ENCODE results near the gene MCC.

MCC gene

DNA sequence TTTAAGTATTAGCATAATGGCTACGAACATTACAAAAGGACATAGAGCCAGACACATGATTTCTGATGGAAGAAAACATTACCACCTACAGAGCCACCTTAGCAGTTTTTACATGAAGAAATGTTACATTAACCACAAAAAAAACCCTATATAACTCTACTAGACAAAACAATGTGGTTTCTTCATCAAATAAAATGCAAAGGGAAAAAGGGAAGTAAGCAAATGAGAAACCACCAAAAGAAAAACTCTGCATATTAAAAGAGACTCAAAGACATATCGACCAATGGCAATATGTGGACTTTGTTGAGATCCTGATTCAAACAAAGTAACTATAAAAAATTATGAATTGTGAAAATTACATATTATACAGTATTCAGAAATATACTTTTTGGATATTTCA is 186.1 kb downstream of the MCC start:
- no peak for DNase-seq

DNA sequence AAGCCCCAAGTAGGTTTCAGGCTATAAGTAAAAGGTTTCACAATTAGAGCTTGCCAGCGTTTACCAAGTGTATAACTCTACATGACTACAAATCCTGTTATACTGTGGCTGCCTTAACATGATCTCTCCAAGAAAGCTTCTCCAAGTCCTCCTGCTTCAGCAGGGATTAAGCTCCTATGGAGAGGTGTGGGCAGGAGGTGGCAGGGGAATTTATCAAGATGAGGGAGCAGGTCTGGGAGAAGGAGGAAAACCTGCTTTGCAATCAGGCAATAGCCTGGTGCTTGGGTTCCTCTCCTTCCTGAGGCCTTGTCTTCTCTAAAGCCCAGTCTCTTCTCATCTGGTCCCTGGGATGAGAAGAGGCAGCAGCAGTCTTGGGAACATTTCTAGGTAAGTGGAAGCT is 188.7 kb downstream of the MCC start:
- no peak for DNase-seq

DNA sequence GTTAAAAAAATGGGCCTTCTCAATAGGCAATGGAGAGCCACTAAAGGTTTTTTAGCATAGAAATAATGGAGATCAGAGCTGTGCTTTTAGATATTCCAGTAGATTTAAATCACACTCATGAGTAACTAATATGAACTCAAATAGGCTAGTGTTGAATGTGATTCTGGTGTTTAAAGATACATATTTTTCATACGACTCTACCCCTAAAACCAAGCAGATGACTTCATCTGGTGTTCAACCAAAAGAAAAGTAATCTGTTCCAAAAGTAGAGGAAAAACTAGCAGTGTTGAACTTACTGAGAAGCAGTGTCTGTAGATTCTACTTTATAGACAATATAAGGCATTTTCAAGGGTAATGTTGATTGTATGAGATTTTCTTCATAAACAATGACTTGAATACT is 191.6 kb downstream of the MCC start:
- no peak for DNase-seq

DNA sequence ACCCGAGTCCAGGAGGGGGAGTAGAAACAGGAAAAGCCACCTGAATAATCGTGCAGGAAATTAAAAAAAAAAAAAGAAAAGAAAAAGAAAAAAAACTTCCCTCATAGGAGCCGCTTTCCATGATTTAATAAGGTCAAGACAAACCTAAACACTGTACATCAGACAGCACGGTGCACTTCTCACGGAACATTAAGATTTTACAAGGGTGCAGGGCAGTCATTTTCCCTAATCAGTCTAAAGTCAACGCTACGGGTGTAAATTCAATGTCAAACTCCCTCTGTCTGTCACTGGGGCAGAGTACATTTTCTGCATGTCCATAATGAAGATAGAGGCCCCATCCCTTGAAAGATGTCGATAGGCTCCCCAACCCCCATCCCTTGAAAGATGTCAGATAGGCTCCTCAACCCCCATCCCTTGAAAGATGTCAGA is 193.1 kb downstream of the MCC start:
- DNase-seq = no peak

DNA sequence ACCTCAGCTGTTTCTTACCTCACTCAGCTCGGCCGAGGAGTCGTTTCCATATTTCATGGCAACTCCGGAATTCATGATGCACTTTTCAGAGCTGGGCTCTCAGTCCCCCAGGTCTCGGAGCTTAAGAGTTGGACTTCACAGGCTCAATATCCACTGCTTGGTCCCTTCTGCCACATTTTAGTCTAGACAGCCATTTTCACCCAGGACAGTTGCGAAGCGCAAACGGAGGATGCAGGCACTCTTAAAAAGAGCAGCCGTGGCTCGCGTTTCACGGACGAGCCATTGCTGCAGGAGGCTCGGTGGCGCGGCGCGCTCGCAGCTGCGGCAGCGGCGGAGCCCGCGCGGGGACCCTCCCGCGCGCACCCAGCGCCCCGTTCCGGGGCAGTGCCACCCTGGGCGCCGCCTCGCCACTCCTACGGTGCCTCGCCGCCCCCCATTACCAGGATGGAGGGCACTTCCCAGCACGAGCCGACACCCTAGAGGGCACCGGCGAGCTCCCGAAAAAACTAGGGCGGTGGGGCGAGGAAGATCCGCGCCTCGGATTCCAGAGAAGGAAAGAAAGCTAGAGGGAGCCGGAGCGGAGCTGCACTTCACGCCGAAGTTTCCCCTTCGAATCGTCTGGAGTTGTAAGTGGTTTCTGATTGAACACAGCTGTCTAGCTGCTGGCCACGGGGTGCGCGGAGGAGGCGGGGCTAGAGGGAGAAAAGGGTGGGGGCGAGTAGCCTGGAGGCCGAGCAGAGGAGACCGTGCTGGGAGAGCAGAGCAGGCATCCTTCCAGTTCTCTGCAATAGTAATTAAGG is 193.7 kb downstream of the MCC start:
- DNase-seq = peak in 1 of 2 donors; percentile 27

DNA sequence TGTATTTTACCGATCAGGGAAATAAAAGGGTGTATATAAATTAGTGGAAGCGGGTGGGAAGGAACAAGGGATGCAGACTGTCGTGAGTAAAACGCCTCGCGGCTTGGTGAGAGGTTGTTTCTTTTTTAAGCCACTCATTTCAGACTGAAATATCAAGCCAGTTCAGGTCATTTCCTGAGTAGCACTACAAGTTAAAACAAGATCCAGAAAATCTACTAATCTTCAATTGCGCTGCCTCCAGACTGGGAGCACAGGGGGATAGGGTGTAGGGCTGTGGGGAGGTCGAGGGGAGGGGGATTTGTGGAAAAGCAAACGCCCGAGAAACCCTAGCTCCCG is 194.3 kb downstream of the MCC start:
- DNase-seq = no peak

DNA sequence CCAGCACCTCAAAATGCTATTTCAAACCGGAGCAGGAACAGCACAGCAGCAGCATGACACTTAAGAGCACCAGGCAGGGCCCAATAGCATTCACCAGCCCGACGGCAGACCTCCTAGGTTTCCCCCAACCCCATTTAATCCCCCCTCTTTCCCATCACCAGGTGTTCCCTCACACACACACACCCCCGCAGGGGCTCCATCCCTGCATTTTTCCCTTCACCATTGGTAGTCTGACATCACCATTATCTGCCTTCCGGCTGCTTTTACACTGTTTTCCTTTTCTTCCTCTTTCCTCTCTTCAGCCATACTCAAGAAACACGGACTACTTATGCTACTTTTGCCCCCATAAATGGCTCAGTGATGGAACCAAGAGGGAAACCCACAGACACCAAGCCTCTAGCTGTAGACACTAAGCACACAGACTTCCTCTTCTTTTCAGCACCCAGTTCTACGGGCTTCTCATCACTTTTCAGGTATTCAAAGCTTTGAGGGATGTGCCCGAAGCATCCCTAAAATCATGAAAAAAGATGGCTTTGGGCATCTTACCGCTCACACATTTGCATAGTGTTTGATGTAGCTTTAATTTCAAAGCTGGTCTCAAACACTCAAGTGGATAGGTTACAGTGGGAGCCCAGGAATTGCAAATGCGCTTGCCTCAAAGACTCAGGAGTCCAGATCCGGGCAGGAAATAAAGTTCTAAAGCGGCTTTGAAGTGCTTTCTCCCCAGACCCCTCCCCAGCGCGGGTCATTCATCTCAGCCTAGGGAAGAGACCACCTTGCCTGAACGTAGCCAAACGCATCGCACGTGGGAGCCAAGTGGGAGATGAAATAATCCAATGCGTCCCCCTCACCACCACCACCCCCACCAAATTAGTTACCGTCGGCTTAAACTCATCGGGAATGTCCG is 194.9 kb downstream of the MCC start:
- no peak for DNase-seq

DNA sequence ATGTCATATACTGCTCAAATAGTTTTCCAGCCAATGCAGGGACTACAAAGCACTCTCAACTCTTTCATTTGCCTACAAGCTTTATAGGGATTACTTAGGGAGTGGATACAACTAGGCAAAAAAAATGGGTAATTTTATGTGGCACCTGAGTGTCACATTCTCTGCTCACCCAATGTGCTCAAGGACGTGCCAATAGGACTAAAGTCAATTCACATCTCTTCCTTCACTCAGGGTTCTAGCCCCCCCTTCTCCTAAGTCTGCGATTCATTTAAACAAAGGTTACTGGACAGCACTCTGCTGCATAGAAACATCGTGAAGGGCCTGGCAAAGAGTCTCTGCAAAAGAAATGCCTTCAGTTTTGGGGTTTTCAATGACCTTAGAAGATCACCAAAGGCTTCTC is 195.8 kb downstream of the MCC start:
- no peak for DNase-seq

DNA sequence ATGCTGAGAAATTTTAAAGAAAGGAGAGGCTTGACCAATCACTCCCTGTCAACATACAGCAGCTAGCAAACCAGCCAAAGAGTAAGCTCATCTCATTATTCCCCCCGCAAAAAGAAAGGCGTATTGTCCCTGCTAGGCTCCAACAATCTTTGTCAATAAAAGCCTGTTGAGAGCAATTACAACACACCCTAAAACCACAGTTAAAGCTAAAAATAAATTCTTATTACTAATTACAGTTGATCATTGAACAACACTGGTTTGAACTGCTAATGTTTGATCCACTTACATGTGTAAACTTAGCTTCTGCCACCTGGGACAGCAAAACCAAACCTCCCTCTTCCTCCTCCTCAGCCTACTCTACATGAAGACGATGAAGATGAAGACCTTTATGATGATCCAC is 204.7 kb downstream of the MCC start:
- no peak for DNase-seq

DNA sequence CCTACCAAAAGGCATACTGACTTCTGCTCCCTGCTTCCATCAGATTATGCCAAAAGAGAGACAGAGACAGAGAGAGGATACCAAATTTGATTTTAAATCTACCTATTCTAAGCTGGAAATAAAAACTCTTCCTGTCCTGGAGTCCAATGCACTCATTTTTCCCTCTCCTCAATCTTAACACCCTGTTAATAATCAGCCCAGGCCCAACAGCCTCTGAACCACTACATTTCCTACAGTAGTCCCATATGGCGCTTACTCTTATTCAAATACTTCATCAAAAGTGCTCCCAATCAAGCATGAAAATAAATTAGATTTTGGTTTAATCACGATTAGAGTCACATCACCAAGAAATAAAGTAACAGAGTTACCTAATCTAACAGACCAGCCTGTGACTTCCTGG is 205.8 kb downstream of the MCC start:
- no peak for DNase-seq

DNA sequence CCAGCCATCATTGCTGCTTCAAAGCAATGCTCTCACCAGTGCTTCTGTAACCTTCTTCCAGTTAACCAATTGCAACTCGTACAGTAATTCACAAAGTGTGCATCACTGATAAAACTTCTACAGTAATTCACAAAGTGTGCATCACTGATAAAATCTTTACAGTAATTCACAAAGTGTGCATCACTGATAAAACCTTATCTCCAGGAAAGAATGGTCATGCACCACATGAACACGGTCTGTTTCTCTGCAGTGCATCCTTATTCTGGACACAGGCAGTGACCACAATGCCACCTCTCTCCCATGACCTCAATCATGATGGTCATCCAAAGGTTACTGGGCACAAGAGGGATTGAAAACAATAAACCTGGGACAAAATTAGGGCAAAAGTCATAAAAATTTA is 207.1 kb downstream of the MCC start:
- no peak for DNase-seq

DNA sequence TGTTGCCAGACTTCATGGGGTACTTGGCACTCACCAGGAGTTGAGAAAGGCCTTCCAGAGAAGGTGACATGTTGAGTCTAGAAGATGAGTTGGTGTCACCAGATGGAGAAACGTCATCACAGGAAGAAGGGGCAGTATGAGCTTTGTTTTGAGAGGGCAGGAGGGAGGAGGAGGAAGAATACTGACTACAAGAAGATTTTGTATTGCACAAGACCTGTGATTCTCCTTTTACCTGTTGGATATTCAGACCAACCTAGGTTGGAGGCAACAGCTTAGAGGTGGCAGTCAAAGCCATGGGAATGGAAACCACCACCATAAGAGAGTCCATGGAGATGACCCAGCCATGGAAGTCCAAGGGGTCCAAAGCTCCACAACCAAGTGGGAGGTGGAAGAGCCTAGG is 207.7 kb downstream of the MCC start:
- no peak for DNase-seq

DNA sequence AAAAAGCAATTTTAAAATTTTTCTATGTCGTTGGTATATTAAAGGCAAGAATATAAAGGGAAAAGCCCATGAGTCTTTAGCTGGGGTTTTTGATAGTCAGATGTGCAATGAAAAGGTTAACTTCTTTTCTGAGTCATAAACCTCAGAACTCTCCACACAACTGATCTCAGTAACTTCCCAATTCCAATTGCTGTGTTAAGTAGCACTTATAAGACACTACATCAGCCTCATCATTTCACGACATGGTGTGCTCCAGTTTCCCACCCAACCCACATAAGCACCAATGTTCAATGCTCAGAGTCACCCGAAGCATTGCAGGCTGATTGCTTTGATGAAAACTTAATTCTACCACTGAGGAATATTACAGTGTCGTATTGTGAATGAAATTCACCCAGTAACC is 209.3 kb downstream of the MCC start:
- no peak for DNase-seq

DNA sequence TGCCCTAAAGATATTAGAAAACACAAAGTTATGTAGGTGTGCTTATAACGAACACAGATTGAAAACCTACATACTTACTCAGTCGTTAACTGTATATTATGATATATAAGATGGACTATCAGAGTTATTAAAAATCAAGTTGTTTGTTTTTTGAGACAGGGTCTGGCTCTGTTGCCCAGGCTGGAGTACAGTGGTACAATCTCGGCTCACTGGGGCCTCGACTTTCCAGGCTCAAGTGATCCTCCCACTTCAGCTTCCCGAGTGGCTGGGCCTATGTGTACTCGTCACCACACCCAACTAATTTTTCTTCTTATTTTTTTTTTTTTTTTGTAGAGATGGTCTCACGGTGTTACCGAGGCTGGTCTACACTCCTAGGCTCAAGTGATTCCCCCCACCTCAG is 211.8 kb downstream of the MCC start:
- DNase-seq = no peak

DNA sequence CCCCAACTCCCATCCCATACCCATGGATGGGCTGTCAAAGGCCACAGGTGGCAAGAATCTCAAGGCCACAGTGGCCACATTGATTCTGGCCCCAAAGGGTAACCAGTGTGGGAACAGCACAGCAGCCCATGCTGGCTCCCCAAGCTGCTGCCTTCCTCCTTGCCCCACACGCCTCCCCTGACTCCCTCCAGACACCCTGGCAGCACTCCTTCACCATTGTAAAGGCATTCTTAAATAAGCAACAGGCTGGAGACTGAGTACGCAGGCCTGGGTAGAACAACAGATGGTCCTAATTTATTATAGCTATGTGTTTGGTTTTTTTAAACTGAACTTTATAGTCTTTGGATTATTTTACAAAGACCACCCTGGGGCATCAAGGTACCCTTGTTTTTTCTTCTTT is 212.3 kb downstream of the MCC start:
- no peak for DNase-seq

DNA sequence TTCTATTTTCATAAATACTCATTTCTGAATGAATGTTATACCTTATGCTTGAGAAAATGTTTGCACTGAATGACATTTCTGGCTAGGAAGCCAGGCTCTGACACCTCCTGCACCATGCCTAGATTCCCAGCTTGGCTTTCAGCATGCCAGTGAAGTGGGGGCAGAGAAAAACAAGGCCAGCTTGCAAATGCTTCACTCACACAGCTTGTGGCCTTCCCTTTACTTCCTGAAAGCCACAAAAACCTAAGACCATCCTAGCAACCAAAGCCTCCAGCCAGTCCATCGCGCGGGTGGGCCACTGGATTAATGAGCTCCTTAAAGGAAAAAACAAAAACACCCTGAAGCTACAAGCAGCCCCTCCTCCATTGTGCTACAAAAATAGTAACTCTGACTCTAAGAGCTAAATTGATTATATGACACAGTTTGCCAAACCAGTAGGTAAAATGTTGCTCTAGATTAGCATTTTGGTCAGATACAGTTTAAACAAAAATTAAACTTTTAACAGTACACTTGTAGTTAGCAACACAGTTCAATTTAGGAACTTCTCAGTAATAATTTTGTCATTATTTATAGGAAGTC is 213.3 kb downstream of the MCC start:
- no peak for DNase-seq

DNA sequence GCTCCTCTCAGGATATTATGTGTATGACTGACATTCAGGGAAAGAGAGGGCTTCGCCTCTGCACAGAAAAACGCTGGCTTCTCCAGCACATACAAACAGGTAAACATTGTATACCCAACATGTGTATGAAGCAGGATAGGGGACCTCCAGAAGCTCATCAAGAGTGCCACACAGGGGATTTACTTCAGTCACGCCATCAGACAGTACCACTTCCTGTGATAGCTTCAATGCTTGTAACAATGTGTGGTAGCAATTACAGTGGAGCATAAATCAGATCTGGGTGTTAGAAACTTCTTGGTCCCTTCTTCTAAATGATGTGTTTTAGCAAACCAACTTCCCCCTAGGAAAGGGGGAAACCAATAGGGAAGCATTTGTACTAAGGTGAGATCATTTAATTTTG is 214.3 kb downstream of the MCC start:
- no peak for DNase-seq

DNA sequence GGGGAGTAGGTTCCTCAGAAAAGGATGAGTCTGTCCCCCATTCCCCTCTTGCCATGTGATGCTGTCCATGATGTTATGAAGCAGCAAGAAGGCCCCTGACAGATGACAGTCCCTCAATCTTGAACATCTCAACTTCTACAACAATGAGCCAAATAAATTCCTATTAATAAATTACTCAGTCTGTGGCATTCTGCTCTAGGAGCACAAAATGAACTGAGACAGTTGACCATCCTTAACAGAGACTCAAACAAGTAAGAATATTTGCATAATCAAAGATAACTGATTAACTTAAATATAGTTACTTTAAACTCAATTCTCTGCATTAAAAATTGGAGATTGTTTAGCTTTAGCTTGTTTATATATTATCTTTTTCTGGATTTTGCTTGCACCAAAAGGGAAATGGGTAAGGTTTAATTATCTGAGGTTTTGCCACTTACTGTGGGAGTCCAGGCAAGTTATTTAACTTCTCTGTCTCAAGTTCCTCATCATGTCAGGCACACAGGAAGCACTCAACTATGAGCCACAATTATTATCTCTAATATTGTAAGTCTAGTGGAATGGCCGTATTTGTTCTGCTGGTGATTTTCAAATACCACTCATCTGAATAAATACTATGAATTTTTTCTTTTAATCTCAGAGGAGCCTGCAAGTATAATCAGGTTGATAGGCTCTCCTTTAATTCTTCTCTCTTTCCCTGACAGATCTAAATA is 216.4 kb downstream of the MCC start:
- DNase-seq = no peak

DNA sequence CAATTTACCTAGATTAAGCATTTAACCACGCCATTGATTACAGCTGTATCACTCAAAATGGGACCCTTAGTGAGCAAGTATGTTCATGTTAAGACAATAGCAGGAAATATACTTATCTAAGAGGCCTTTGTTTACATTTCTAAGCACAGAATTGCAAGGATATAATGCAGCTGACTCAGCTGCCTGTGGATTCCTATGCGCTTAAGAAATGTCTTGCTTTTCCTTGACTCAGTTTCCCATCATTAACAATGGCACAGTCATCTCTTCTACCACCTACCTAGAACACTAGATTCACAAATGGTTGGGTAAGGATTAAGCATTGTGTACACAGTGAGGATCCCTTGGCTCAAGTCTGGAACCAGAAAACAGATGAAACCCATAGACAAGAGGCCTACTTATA is 217.2 kb downstream of the MCC start:
- DNase-seq = no peak

DNA sequence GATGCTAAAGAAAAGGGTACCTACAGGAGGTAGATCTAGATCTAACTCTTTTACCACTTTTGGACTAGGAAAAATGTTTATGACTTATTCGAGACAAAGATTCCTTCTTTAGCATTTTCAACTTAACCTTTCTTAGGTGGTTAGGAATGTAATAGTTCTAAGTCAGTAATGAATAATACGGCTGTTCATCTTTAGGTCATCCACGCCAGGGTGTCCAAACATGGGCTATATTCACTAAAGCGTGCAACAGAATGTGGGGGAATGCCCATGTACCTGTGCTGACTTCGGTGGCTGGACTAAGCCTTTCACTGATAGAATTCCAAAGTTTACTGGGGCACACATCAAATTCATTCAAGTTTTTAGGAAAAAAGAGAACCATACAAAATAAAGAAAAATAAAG is 218.2 kb downstream of the MCC start:
- no peak for DNase-seq

DNA sequence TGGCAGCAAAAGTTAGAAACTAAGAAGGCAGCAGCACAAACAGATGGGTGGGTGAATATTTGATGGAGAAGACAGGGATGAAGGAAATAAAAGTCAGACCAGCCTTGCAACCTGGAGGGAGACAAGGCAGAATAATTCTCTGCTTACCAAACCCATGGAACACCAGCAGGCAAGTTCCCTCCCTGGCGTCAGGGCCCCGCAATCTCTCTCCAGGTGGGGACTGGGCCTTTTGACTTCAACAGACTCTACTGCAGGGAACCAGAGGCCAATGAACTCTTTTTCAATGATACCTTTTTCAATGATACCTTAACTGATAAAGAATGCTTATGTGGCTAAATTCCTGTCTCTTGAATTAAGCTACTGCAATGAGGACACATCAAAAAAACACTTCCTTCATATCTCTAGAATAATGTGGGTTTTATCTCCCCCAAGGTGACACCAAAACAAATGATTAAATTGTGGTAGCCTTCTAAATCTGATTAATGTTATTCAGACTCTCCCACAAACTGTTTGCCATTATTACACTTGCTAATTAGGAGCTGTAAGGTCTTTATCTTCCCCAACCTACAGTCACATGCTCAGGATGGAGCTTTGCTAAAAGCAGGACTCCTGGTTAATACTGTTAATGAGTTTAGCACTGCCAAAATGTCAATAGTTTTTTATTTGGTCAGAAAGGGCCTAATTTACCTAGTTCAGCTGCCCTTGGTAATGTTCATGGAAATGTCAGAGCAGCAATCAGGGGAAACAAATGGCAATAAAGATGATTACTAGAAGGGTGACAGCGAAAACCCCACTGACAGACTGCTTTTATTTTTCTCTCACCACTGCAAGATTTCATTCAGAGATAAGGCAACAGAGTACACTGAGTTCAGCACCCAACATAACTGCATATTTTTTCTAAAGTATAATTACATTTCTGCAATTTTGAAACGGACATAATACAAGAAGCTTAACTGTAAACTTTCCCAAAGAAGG is 218.9 kb downstream of the MCC start:
- no peak for DNase-seq

DNA sequence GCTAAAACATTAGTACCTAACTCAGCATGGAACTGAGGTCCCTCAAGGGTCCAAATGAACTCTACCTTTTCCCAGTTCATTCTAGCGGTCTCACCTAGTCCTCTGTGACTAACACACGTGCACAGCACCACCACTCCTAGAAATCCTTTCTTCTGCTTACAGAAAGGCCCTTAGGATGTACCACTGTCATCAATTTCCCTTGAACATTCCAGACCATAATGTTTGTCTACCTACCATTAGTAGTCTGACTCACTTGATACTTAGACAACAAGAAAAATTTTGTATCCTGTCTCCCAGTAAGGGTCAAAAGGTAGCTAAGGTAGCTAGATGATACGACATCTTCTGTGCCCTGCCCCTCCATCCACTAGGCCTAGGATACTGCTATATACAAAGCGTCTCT is 220.0 kb downstream of the MCC start:
- DNase-seq = no peak
